Progenitor cell of endocrine pancreas (in vitro differentiated cells): ENCODE results near the gene KITLG. TPM values are rescaled to one million over a fixed set of nuclear protein-coding genes. Genes with fewer than 3 reads are reported as not detected.
"Not testable (repeated sequence)": the region's sequence is repeated elsewhere in the genome, so short reads cannot be mapped to it uniquely, and the experiment has no call there.

Experiments used
- DNase-seq: peaks from one replicate; pipeline ENCODE4 v3.0.0; 2021; ENCODE audit warnings: low spot score; ENCODE audit not compliant: unreplicated experiment
- H3K27ac Mint-ChIP-seq: 2 replicates; pipeline ENCODE4 v1.8.0; 2021; ENCODE audit warnings: mild to moderate bottlenecking, moderate library complexity, mixed read lengths
- H3K27me3 Mint-ChIP-seq: 2 replicates; pipeline ENCODE4 v1.8.0; 2021; ENCODE audit warnings: mixed read lengths
- H3K36me3 Mint-ChIP-seq: 2 replicates; pipeline ENCODE4 v1.8.0; 2022; ENCODE audit warnings: mixed read lengths; ENCODE audit not compliant: insufficient read depth
- H3K4me1 Mint-ChIP-seq: 2 replicates; pipeline ENCODE4 v1.8.0; 2021; ENCODE audit warnings: low read depth, mixed read lengths
- H3K4me3 Mint-ChIP-seq: 2 replicates; pipeline ENCODE4 v1.8.0; 2021; ENCODE audit warnings: low read depth, mild to moderate bottlenecking, moderate library complexity, mixed read lengths
- H3K9me3 Mint-ChIP-seq: 2 replicates; pipeline ENCODE4 v1.8.0; 2021; ENCODE audit warnings: low read depth, mixed read lengths
- long read RNA-seq: library from polyadenylated mRNA; unstranded; transcript quantifications from one replicate; pipeline ENCODE4 v2.0.0, GENCODE V29; 2020
- total RNA-seq: library from RNA; stranded (reverse); gene quantifications from 2 replicates; pipeline ENCODE4 v1.2.1, GENCODE V29; 2021
- TF ChIP-seq, protein P1 (sequence below): fragments of 200-600 bp; sonication (generic); IDR thresholded peaks from one replicate; pipeline ENCODE4 v1.5.0; 2021; ENCODE audit warnings: antibody characterized with exemption, mild to moderate bottlenecking; ENCODE audit not compliant: unreplicated experiment

KITLG gene
- total RNA-seq, result 9.1 and 11.5 TPM in 2 replicates
- long read RNA-seq, full-length matches to known transcripts, result 16 of 25 reads
- long read RNA-seq, partial matches to known transcripts, result 3 of 25 reads
- long read RNA-seq, other reads (novel, unspliced or antisense), result 6 of 25 reads

DNA sequence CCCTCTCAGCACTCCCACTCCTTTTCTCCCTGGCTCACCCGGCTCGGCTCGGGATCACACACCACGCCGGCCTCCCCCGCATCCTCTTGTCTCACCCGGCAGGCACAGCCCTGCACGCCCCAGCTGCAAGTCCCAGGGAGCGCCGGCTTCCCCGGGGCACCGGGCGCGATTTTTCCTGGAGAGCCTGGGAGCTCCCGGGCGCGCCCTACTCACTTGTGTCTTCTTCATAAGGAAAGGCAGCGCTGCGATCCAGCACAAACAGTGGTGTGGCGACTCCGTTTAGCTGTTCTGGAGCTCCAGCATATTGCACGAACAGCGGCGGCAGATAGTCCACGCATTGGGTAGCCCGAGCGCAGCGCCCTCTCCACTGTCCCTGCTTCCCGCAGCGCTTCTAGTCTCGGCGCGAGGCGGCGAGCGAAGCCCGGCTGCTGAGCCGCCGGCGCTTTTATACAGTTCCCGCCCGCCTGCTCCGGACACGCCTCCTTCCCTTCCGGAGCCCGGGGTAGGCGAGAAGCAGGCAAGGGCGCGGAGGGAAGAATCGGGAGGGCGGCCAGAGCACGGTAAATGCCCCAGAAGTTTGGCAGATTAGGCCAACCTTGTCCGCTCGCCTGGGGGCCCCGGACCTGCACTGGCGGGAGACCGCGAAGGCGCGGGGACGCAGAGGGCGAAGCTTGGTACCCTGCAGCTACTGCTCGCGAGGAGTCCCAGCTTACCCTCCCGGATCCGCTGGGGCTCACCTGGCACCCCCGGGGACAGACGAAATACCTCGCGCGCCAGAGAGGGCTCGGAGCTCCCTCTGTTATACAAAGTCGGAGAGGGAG is at the start of gene KITLG:
KITLG (minus strand) TSS at position 421 of the 821 bp plus-strand sequence; CDS start at position 228, 193 bp downstream.
- peak within 1 kb of the TSS; percentile 79 for H3K27ac Mint-ChIP-seq
- DNase-seq, result peak; percentile 78
- peaks cover 5% of the 10 kb centered on the region for H3K27me3 Mint-ChIP-seq
- peaks cover 29% of the 10 kb centered on the region for H3K4me1 Mint-ChIP-seq
- TF ChIP-seq, protein P1, sequence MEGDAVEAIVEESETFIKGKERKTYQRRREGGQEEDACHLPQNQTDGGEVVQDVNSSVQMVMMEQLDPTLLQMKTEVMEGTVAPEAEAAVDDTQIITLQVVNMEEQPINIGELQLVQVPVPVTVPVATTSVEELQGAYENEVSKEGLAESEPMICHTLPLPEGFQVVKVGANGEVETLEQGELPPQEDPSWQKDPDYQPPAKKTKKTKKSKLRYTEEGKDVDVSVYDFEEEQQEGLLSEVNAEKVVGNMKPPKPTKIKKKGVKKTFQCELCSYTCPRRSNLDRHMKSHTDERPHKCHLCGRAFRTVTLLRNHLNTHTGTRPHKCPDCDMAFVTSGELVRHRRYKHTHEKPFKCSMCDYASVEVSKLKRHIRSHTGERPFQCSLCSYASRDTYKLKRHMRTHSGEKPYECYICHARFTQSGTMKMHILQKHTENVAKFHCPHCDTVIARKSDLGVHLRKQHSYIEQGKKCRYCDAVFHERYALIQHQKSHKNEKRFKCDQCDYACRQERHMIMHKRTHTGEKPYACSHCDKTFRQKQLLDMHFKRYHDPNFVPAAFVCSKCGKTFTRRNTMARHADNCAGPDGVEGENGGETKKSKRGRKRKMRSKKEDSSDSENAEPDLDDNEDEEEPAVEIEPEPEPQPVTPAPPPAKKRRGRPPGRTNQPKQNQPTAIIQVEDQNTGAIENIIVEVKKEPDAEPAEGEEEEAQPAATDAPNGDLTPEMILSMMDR, result peak; percentile 24
- peaks cover 3% of the 10 kb centered on the region for H3K9me3 Mint-ChIP-seq
- H3K4me3 Mint-ChIP-seq, result peak within 1 kb of the TSS; percentile 93
- H3K36me3 Mint-ChIP-seq, result no peaks in the 10 kb centered on the region

DNA sequence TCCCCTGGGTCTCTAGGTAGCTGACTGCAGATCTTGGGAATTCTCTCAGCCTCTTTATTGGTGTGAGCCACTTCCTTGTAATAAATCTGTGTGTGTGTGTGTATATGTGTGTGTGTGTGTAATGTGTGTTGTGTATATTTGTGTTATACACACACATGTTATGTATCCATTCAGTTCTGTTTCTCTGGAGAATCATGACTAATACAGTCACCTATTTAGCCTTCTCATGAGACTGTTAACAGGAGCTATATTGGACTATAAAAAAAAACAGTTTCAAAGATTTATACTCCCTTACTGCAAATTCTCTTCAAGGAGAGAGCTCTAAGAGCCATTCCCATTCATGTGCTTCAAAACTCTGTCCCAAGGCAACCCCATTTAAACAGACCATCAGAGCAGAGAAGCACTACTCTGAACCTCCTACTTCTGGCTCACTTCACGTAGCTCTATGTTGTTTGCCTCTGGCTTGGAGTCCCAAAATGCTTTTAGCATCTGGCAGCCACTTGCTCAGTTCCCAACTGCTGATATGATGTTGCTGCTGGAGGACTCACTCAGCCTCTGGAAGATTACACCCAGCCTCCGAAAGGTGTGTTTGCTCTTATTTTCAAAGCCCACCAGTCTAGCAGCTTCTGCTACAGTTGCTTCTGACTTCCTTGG is 48.7 kb upstream of the KITLG start:
- H3K4me3 Mint-ChIP-seq, result no peak overlapping the region
- peaks cover 11% of the 10 kb centered on the region for H3K4me1 Mint-ChIP-seq
- no peaks in the 10 kb centered on the region for H3K9me3 Mint-ChIP-seq
- H3K27me3 Mint-ChIP-seq, result peaks cover 13% of the 10 kb centered on the region
- TF ChIP-seq, protein P1, result no peak
- no peak for DNase-seq
- no peak overlapping the region for H3K27ac Mint-ChIP-seq
- H3K36me3 Mint-ChIP-seq, result no peaks in the 10 kb centered on the region

GRCh38 chr12:88628035-88628434 is 47.8 kb upstream of the KITLG start:
- not testable (repeated sequence) for H3K4me3 Mint-ChIP-seq, H3K36me3 Mint-ChIP-seq, DNase-seq, H3K9me3 Mint-ChIP-seq, H3K27ac Mint-ChIP-seq
- H3K4me1 Mint-ChIP-seq, result peaks cover 16% of the 10 kb centered on the region
- peaks cover 12% of the 10 kb centered on the region for H3K27me3 Mint-ChIP-seq

- Mint-ChIP-seq H3K27me3 (peaks cover 10% of the 10 kb centered on the region), H3K27ac (no peak overlapping the region), H3K36me3 (no peaks in the 10 kb centered on the region), H3K9me3 (no peaks in the 10 kb centered on the region), H3K4me1 (peaks cover 16% of the 10 kb centered on the region), H3K4me3 (no peak overlapping the region)
- TF ChIP-seq, protein P1, result no peak
- no peak for DNase-seq
These were observed 47.2 kb upstream of the KITLG start for GRCh38 chr12:88627501-88627900.

DNA sequence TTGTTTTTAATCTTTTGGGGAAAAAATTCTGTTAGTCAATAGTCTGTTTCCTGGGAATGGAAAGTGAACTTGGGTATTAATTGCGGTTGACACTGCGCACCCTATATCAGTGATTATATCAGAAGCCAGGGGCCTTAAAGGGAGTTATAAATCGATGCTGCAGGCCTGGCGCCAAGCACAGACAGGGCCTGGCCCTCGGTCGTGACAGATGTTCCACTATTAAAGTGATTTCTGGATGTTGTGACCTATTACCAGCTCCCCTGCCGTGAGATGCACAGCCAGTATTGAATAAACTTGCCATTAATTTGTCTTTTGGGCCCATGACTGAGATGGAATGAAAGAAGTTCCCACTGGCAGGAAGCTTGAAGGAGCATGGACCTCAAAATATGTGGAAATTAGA is 45.1 kb upstream of the KITLG start:
- H3K4me1 Mint-ChIP-seq, result peaks cover 16% of the 10 kb centered on the region
- H3K36me3 Mint-ChIP-seq, result no peaks in the 10 kb centered on the region
- H3K9me3 Mint-ChIP-seq, result peaks cover 6% of the 10 kb centered on the region
- TF ChIP-seq, protein P1, result no peak
- H3K27ac Mint-ChIP-seq, result no peak overlapping the region
- H3K27me3 Mint-ChIP-seq, result peaks cover 4% of the 10 kb centered on the region
- no peak for DNase-seq
- no peak overlapping the region for H3K4me3 Mint-ChIP-seq
